Hindlimb muscle (tissue), 1 donor: ENCODE measurements around the gene LRRC2. TPM values are rescaled to one million over a fixed set of nuclear protein-coding genes. Genes with fewer than 3 reads are reported as not detected.
"Not testable (repeated sequence)": the region's sequence is repeated elsewhere in the genome, so short reads cannot be mapped to it uniquely, and the experiment has no call there.

Source experiments
- DNase-seq: peaks from one replicate; pipeline ENCODE4 v3.0.0-alpha.2; 2013
- polyA plus RNA-seq: library from polyadenylated mRNA; unstranded; fragments of 120-200 nt; gene quantifications from one replicate; pipeline ENCODE4 v1.2.1, GENCODE V29; 2013; ENCODE audit not compliant: insufficient read length

The LRRC2 gene
- 5.9 TPM for polyA plus RNA-seq

GRCh38 chr3:46566040-46566641, at the start of gene LRRC2:
LRRC2 (minus strand) TSS chr3:46566302; CDS start chr3:46551591, 14,711 bp downstream.
- peak; percentile 72 for DNase-seq

- DNase-seq: no peak
These were observed 49.1 kb upstream of the LRRC2 start for GRCh38 chr3:46615050-46615775.

- DNase-seq: no peak
These were observed 48.3 kb upstream of the LRRC2 start for GRCh38 chr3:46614431-46614830.

- no peak for DNase-seq
These were observed 47.4 kb upstream of the LRRC2 start for GRCh38 chr3:46613313-46614005.

- no peak for DNase-seq
These were observed 46.2 kb upstream of the LRRC2 start, which contains the start of gene FAM240A for GRCh38 chr3:46612324-46612723. FAM240A (plus strand) TSS chr3:46612525; CDS start chr3:46612684, 159 bp downstream.

- DNase-seq: no peak
These were observed 44.0 kb upstream of the LRRC2 start for GRCh38 chr3:46609944-46610722.

GRCh38 chr3:46609212-46609721, 43.2 kb upstream of the LRRC2 start:
- no peak for DNase-seq

- no peak for DNase-seq
These were observed 41.5 kb upstream of the LRRC2 start for GRCh38 chr3:46607603-46608028.

- DNase-seq: no peak
These were observed 38.0 kb upstream of the LRRC2 start for GRCh38 chr3:46604127-46604526.

GRCh38 chr3:46603446-46604046, 37.4 kb upstream of the LRRC2 start:
- no peak for DNase-seq

- no peak for DNase-seq
These were observed 33.5 kb upstream of the LRRC2 start for GRCh38 chr3:46599590-46599989.

- DNase-seq: no peak
These were observed 29.8 kb upstream of the LRRC2 start for GRCh38 chr3:46595819-46596314.

- DNase-seq: no peak
These were observed 28.6 kb upstream of the LRRC2 start for GRCh38 chr3:46594723-46595122.

- no peak for DNase-seq
These were observed 27.9 kb upstream of the LRRC2 start for GRCh38 chr3:46593979-46594378.

- DNase-seq: no peak
These were observed 27.3 kb upstream of the LRRC2 start for GRCh38 chr3:46593274-46593862.

GRCh38 chr3:46587268-46587667, 21.2 kb upstream of the LRRC2 start:
- not testable (repeated sequence) for DNase-seq

- no peak for DNase-seq
These were observed 20.7 kb upstream of the LRRC2 start for GRCh38 chr3:46586738-46587246.

GRCh38 chr3:46585799-46586693, 19.9 kb upstream of the LRRC2 start:
- no peak for DNase-seq

- DNase-seq: no peak
These were observed 18.7 kb upstream of the LRRC2 start for GRCh38 chr3:46584598-46585467.
